NB4 (cell line): ENCODE data around the gene TRIO.

Source experiments
- CTCF ChIP-seq: IDR thresholded peaks from one replicate; pipeline ENCODE4 v1.5.1; 2012; ENCODE audit warnings: low read depth, low read length
- MAX ChIP-seq: IDR thresholded peaks from 2 replicates; pipeline ENCODE4 v1.6.1; 2011; ENCODE audit warnings: low read depth, low read length
- MYC ChIP-seq: IDR thresholded peaks from 2 replicates; pipeline ENCODE4 v1.6.1; 2011; ENCODE audit warnings: low read depth, low read length
- POLR2A ChIP-seq: IDR thresholded peaks from 2 replicates; pipeline ENCODE4 v1.6.1; 2011; ENCODE audit warnings: mild to moderate bottlenecking; ENCODE audit not compliant: insufficient read length; ENCODE audit errors: extremely low read depth

- TF ChIP-seq CTCF (no peak), POLR2A (no peak), MAX (no peak), MYC (no peak)
These were observed 414.8 kb downstream of the TRIO start for GRCh38 chr5:14557791-14558415.
